DOHH2 (cell line): ENCODE data around the gene GLCCI1.

Experiments
- H3F3A ChIP-seq: fragments of 200-600 bp; sonication (generic), shearing (Covaris generic); 2 replicates; pipeline ENCODE4 v1.6.0; 2016; ENCODE audit warnings: antibody characterized with exemption, mild to moderate bottlenecking; ENCODE audit not compliant: control insufficient read depth, insufficient read depth
- H3K27ac ChIP-seq: fragments of 200-600 bp; sonication (generic); 2 replicates; pipeline ENCODE4 v1.5.1; 2014; ENCODE audit warnings: low read depth, mild to moderate bottlenecking, low read length, moderate library complexity
- H3K27me3 ChIP-seq: fragments of 200-600 bp; sonication (generic); 2 replicates; pipeline ENCODE4 v1.6.1; 2014; ENCODE audit warnings: mild to moderate bottlenecking, low read length, mixed read lengths; ENCODE audit not compliant: control insufficient read depth
- H3K36me3 ChIP-seq: fragments of 200-600 bp; sonication (generic); 2 replicates; pipeline ENCODE4 v1.6.1; 2014; ENCODE audit warnings: mild to moderate bottlenecking, low read length, moderate library complexity, mixed read lengths; ENCODE audit not compliant: control insufficient read depth
- H3K4me1 ChIP-seq: fragments of 200-600 bp; sonication (generic); 2 replicates; pipeline ENCODE4 v1.6.1; 2014; ENCODE audit warnings: mild to moderate bottlenecking, low read length, mixed read lengths; ENCODE audit not compliant: control insufficient read depth
- H3K4me2 ChIP-seq: fragments of 200-600 bp; sonication (generic); 2 replicates; pipeline ENCODE4 v1.6.0; 2014; ENCODE audit warnings: mild to moderate bottlenecking, low read length, moderate library complexity
- H3K4me3 ChIP-seq: fragments of 200-600 bp; sonication (generic); 2 replicates; pipeline ENCODE4 v1.5.1; 2014; ENCODE audit warnings: mild to moderate bottlenecking, low read length, mixed read lengths
- H3K79me2 ChIP-seq: fragments of 200-600 bp; sonication (generic); 2 replicates; pipeline ENCODE4 v1.6.1; 2014; ENCODE audit warnings: mild to moderate bottlenecking, low read length, mixed read lengths; ENCODE audit not compliant: control insufficient read depth
- H3K9me2 ChIP-seq: fragments of 200-600 bp; sonication (generic); replicated peaks from 2 replicates; pipeline ENCODE4 v1.6.1; 2014; ENCODE audit warnings: mild to moderate bottlenecking, low read length, mixed read lengths; ENCODE audit not compliant: control insufficient read depth
- H3K9me3 ChIP-seq: fragments of 200-600 bp; sonication (generic); 2 replicates; pipeline ENCODE4 v1.6.1; 2014; ENCODE audit warnings: antibody characterized with exemption, low read length, mixed read lengths; ENCODE audit not compliant: control insufficient read depth, insufficient read depth
- H4K20me1 ChIP-seq: fragments of 200-600 bp; sonication (generic); 2 replicates; pipeline ENCODE4 v1.6.0; 2014; ENCODE audit warnings: low read depth, mild to moderate bottlenecking, antibody characterized with exemption, low read length, moderate library complexity; ENCODE audit not compliant: control insufficient read depth, insufficient read depth
- CTCF ChIP-seq: fragments of 200-600 bp; sonication (generic); IDR thresholded peaks from one replicate; pipeline ENCODE4 v1.5.1; 2014; ENCODE audit warnings: antibody characterized with exemption, mild to moderate bottlenecking, low read depth, low read length; ENCODE audit not compliant: poor library complexity, severe bottlenecking
- EZH2phosphoT487 ChIP-seq: fragments of 200-600 bp; sonication (generic); IDR thresholded peaks from 2 replicates; pipeline ENCODE4 v1.6.1; 2017; ENCODE audit warnings: borderline replicate concordance, mild to moderate bottlenecking, antibody characterized with exemption, low read length, moderate library complexity, mixed read lengths

Gene GLCCI1

GRCh38 chr7:8082762-8083161, 114.2 kb downstream of the GLCCI1 start:
- no peaks in the 10 kb centered on the region for H3K4me1 ChIP-seq
- H3K36me3 ChIP-seq: peaks cover 48% of the 10 kb centered on the region
- TF ChIP-seq CTCF: no peak
- TF ChIP-seq EZH2phosphoT487: no peak
- H3K27me3 ChIP-seq: no peaks in the 10 kb centered on the region
- no peaks in the 10 kb centered on the region for H4K20me1 ChIP-seq
- H3K4me3 ChIP-seq: no peak overlapping the region
- no peak overlapping the region for H3K27ac ChIP-seq
- no peak overlapping the region for H3K4me2 ChIP-seq
- no peaks in the 10 kb centered on the region for H3K9me2 ChIP-seq
- no peaks in the 10 kb centered on the region for H3F3A ChIP-seq
- H3K79me2 ChIP-seq: no peaks in the 10 kb centered on the region
- no peaks in the 10 kb centered on the region for H3K9me3 ChIP-seq

- no peaks in the 10 kb centered on the region for H3K4me1 ChIP-seq
- no peaks in the 10 kb centered on the region for H3K79me2 ChIP-seq
- H3K36me3 ChIP-seq: peaks cover 50% of the 10 kb centered on the region
- H3F3A ChIP-seq: peaks cover 6% of the 10 kb centered on the region; the same call in 1 of the 2 replicates
- TF ChIP-seq EZH2phosphoT487 (no peak), CTCF (no peak)
- H3K27me3 ChIP-seq: no peaks in the 10 kb centered on the region
- H3K4me3 ChIP-seq: no peak overlapping the region
- no peaks in the 10 kb centered on the region for H4K20me1 ChIP-seq
- no peak overlapping the region for H3K27ac ChIP-seq
- H3K4me2 ChIP-seq: no peak overlapping the region
- H3K9me3 ChIP-seq: no peaks in the 10 kb centered on the region
- no peaks in the 10 kb centered on the region for H3K9me2 ChIP-seq
Measured at GRCh38 chr7:8084836-8085235, 116.2 kb downstream of the GLCCI1 start.

- Histone ChIP-seq H3K27ac (no peak overlapping the region), H3K79me2 (no peaks in the 10 kb centered on the region), H3K4me3 (no peak overlapping the region), H3K27me3 (no peaks in the 10 kb centered on the region), H3F3A (peaks cover 6% of the 10 kb centered on the region; the same call in 1 of the 2 replicates), H4K20me1 (no peaks in the 10 kb centered on the region), H3K9me3 (no peaks in the 10 kb centered on the region), H3K36me3 (peaks cover 44% of the 10 kb centered on the region), H3K4me1 (no peaks in the 10 kb centered on the region), H3K9me2 (no peaks in the 10 kb centered on the region), H3K4me2 (no peak overlapping the region)
- TF ChIP-seq EZH2phosphoT487 (no peak), CTCF (no peak)
Measured at GRCh38 chr7:8085420-8085819, 116.8 kb downstream of the GLCCI1 start.

GRCh38 chr7:8086239-8086638, 117.6 kb downstream of the GLCCI1 start:
- H3K9me3 ChIP-seq: no peaks in the 10 kb centered on the region
- no peak overlapping the region for H3K27ac ChIP-seq
- no peaks in the 10 kb centered on the region for H3K4me1 ChIP-seq
- H3K27me3 ChIP-seq: no peaks in the 10 kb centered on the region
- H3F3A ChIP-seq: peaks cover 6% of the 10 kb centered on the region; the same call in 1 of the 2 replicates
- H4K20me1 ChIP-seq: no peaks in the 10 kb centered on the region
- peaks cover 43% of the 10 kb centered on the region for H3K36me3 ChIP-seq
- no peak for TF ChIP-seq EZH2phosphoT487
- TF ChIP-seq CTCF: no peak
- no peak overlapping the region for H3K4me2 ChIP-seq
- H3K4me3 ChIP-seq: no peak overlapping the region
- H3K9me2 ChIP-seq: no peaks in the 10 kb centered on the region
- H3K79me2 ChIP-seq: no peaks in the 10 kb centered on the region
